SK-N-SH (cell line): ENCODE data around the gene PRM3.

Source experiments
- CTCF ChIP-seq: fragments of 200-600 bp; sonication (generic); IDR thresholded peaks from 2 replicates; pipeline ENCODE4 v1.6.1; 2017; ENCODE audit warnings: antibody characterized with exemption, mild to moderate bottlenecking, moderate library complexity
- EZH2phosphoT487 ChIP-seq: fragments of 200-600 bp; sonication (generic); IDR thresholded peaks from 2 replicates; pipeline ENCODE4 v1.6.1; 2017; ENCODE audit warnings: low read depth, mixed run types, mild to moderate bottlenecking, antibody characterized with exemption, moderate library complexity, borderline replicate concordance
- IRF3 ChIP-seq: fragments of 150-350 bp; IDR thresholded peaks from 2 replicates; pipeline ENCODE4 v1.6.1; 2016; ENCODE audit warnings: mild to moderate bottlenecking, low read depth, low read length
- NRF1 ChIP-seq: IDR thresholded peaks from 2 replicates; pipeline ENCODE4 v1.6.1; 2012; ENCODE audit warnings: low read depth, mild to moderate bottlenecking, low read length
- RFX5 ChIP-seq: IDR thresholded peaks from 2 replicates; pipeline ENCODE4 v1.6.1; 2012; ENCODE audit warnings: mild to moderate bottlenecking, improper control_type of control experiment, low read length
- YY1 ChIP-seq: IDR thresholded peaks from 2 replicates; pipeline ENCODE4 v1.4.0; 2012; ENCODE audit warnings: low read depth, mild to moderate bottlenecking

- TF ChIP-seq NRF1 (no peak), CTCF (no peak), YY1 (no peak), RFX5 (no peak), IRF3 (no peak), EZH2phosphoT487 (no peak)
Observed at GRCh38 chr16:11235703-11235991, 37.8 kb downstream of the PRM3 start.
